Measurements from ENCODE around the gene C13orf42.
"Not testable (repeated sequence)": the region's sequence is repeated elsewhere in the genome, so short reads cannot be mapped to it uniquely, and the experiment has no call there.

C13orf42 gene

GRCh38 chr13:51097353-51098043 lies 13.6 kb downstream of the C13orf42 start:
- Histone ChIP-seq H3K36me3 (ENCODE audit: control insufficient read depth, insufficient read depth, low read length) (no peaks in the 10 kb centered on the region), H3K4me3 (ENCODE audit: low read depth, low read length) (no peak overlapping the region), H3K27ac (ENCODE audit: low read depth, low read length) (peak overlapping the region; percentile 56; the same call in 1 of the 2 replicates), H3K27me3 (ENCODE audit: control insufficient read depth, insufficient read depth, low read length) (no peaks in the 10 kb centered on the region), H3K9ac (ENCODE audit: low read length) (peak overlapping the region; percentile 24), H3K9me3 (ENCODE audit: control insufficient read depth, insufficient read depth, low read depth, low read length) (no peaks in the 10 kb centered on the region; the same call in 1 of the 2 replicates), H3K4me1 (ENCODE audit: control insufficient read depth, insufficient read depth, low read length) (peaks cover 20% of the 10 kb centered on the region)

- H3K27ac ChIP-seq (ENCODE audit: low read depth, low read length) = no peak overlapping the region
Measured at GRCh38 chr13:51096131-51096530, 14.9 kb downstream of the C13orf42 start.

DNA sequence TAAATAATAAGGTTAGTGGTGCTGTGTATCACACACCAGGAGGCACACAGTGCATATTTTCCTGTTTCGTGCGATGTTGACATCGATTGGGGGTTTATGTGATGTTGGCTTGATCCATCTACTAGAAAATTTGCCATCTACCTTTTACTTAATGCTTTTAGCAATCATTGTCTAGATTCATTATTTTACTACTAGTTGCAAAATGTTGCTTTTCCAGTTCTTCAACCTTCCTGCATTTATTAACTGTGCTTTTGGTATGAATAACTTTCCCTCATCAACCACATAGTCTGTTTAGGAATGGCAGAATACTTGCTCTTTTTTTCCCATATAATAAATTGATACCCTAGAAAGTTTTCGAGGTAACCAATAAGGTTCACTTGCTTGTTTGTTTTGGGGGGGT lies 17.5 kb downstream of the C13orf42 start:
- Histone ChIP-seq H3K27ac (ENCODE audit: low read depth, low read length) (no peak overlapping the region), H3K9ac (ENCODE audit: low read length) (no peak overlapping the region)

More at GRCh38 chr13:51096131-51096530, 14.9 kb downstream of the C13orf42 start:
- Histone ChIP-seq H3K9me3 (ENCODE audit: control insufficient read depth, insufficient read depth, low read depth, low read length) (no peaks in the 10 kb centered on the region; the same call in 1 of the 2 replicates), H3K9ac (ENCODE audit: low read length) (no peak overlapping the region), H3K4me1 (ENCODE audit: control insufficient read depth, insufficient read depth, low read length) (peaks cover 14% of the 10 kb centered on the region), H3K27me3 (ENCODE audit: control insufficient read depth, insufficient read depth, low read length) (no peaks in the 10 kb centered on the region), H3K4me3 (ENCODE audit: low read depth, low read length) (no peak overlapping the region), H3K36me3 (ENCODE audit: control insufficient read depth, insufficient read depth, low read length) (no peaks in the 10 kb centered on the region)

DNA sequence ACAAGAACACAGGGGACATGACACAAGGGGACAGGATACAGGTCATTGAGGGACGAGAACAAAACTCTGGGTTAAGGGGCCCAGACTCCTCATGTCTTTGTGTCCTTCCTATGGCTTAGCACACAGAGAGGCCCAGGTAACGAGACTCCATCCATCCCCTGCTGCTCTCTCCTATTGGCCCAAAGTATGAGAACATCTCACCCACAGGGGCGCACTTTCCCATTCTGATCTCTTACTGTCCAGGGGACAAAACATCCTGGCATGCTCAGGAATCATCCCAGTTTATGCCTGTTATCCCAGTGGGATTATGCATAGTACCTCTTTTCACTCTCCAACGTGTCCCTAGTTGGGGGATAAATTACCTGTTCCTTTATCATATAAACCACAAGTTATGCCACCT lies 19.2 kb downstream of the C13orf42 start:
- no peaks in the 10 kb centered on the region for H3K27me3 ChIP-seq (ENCODE audit: control insufficient read depth, insufficient read depth, low read length)
- no peak overlapping the region for H3K4me3 ChIP-seq (ENCODE audit: low read depth, low read length)
- no peak overlapping the region for H3K9ac ChIP-seq (ENCODE audit: low read length)
- H3K36me3 ChIP-seq (ENCODE audit: control insufficient read depth, insufficient read depth, low read length) = no peaks in the 10 kb centered on the region
- no peaks in the 10 kb centered on the region; the same call in 1 of the 2 replicates for H3K9me3 ChIP-seq (ENCODE audit: control insufficient read depth, insufficient read depth, low read depth, low read length)
- H3K27ac ChIP-seq (ENCODE audit: low read depth, low read length) = no peak overlapping the region
- H3K4me1 ChIP-seq (ENCODE audit: control insufficient read depth, insufficient read depth, low read length) = no peaks in the 10 kb centered on the region; the same call in 1 of the 2 replicates

More for the DNA sequence above, 17.5 kb downstream of the C13orf42 start:
- H3K4me1 ChIP-seq (ENCODE audit: control insufficient read depth, insufficient read depth, low read length) = peaks cover 14% of the 10 kb centered on the region
- no peaks in the 10 kb centered on the region for H3K36me3 ChIP-seq (ENCODE audit: control insufficient read depth, insufficient read depth, low read length)
- H3K9me3 ChIP-seq (ENCODE audit: control insufficient read depth, insufficient read depth, low read depth, low read length) = no peaks in the 10 kb centered on the region; the same call in 1 of the 2 replicates
- no peak overlapping the region for H3K4me3 ChIP-seq (ENCODE audit: low read depth, low read length)
- no peaks in the 10 kb centered on the region for H3K27me3 ChIP-seq (ENCODE audit: control insufficient read depth, insufficient read depth, low read length)

GRCh38 chr13:51083706-51084105 lies 27.4 kb downstream of the C13orf42 start:
- no peak overlapping the region for H3K9ac ChIP-seq (ENCODE audit: low read length)
- H3K36me3 ChIP-seq (ENCODE audit: control insufficient read depth, insufficient read depth, low read length) = peaks cover 16% of the 10 kb centered on the region
- no peaks in the 10 kb centered on the region; the same call in none of the 2 replicates for H3K9me3 ChIP-seq (ENCODE audit: control insufficient read depth, insufficient read depth, low read depth, low read length)
- no peaks in the 10 kb centered on the region for H3K27me3 ChIP-seq (ENCODE audit: control insufficient read depth, insufficient read depth, low read length)
- H3K4me1 ChIP-seq (ENCODE audit: control insufficient read depth, insufficient read depth, low read length) = no peaks in the 10 kb centered on the region
- no peak overlapping the region for H3K27ac ChIP-seq (ENCODE audit: low read depth, low read length)
- no peak overlapping the region for H3K4me3 ChIP-seq (ENCODE audit: low read depth, low read length)

GRCh38 chr13:51080478-51081065 lies 30.5 kb downstream of the C13orf42 start:
- not testable (repeated sequence) for H3K27me3 ChIP-seq (ENCODE audit: control insufficient read depth, insufficient read depth, low read length); H3K4me1 ChIP-seq (ENCODE audit: control insufficient read depth, insufficient read depth, low read length); H3K9me3 ChIP-seq (ENCODE audit: control insufficient read depth, insufficient read depth, low read depth, low read length); H3K4me3 ChIP-seq (ENCODE audit: low read depth, low read length); H3K9ac ChIP-seq (ENCODE audit: low read length); H3K27ac ChIP-seq (ENCODE audit: low read depth, low read length)
- peaks cover 16% of the 10 kb centered on the region for H3K36me3 ChIP-seq (ENCODE audit: control insufficient read depth, insufficient read depth, low read length)

- Histone ChIP-seq H3K36me3 (ENCODE audit: control insufficient read depth, insufficient read depth, low read length) (no peaks in the 10 kb centered on the region), H3K27ac (ENCODE audit: low read depth, low read length) (no peak overlapping the region), H3K4me3 (ENCODE audit: low read depth, low read length) (no peak overlapping the region), H3K4me1 (ENCODE audit: control insufficient read depth, insufficient read depth, low read length) (peaks cover 4% of the 10 kb centered on the region; the same call in 1 of the 2 replicates), H3K9ac (ENCODE audit: low read length) (no peak overlapping the region), H3K9me3 (ENCODE audit: control insufficient read depth, insufficient read depth, low read depth, low read length) (no peaks in the 10 kb centered on the region), H3K27me3 (ENCODE audit: control insufficient read depth, insufficient read depth, low read length) (no peaks in the 10 kb centered on the region)
Measured at GRCh38 chr13:51071493-51071892, 39.6 kb downstream of the C13orf42 start.

GRCh38 chr13:51070005-51070649 lies 40.9 kb downstream of the C13orf42 start:
- Histone ChIP-seq H3K4me3 (ENCODE audit: low read depth, low read length) (no peak overlapping the region), H3K27ac (ENCODE audit: low read depth, low read length) (no peak overlapping the region), H3K4me1 (ENCODE audit: control insufficient read depth, insufficient read depth, low read length) (peaks cover 4% of the 10 kb centered on the region; the same call in 1 of the 2 replicates), H3K9me3 (ENCODE audit: control insufficient read depth, insufficient read depth, low read depth, low read length) (no peaks in the 10 kb centered on the region), H3K36me3 (ENCODE audit: control insufficient read depth, insufficient read depth, low read length) (no peaks in the 10 kb centered on the region), H3K9ac (ENCODE audit: low read length) (no peak overlapping the region), H3K27me3 (ENCODE audit: control insufficient read depth, insufficient read depth, low read length) (no peaks in the 10 kb centered on the region)

DNA sequence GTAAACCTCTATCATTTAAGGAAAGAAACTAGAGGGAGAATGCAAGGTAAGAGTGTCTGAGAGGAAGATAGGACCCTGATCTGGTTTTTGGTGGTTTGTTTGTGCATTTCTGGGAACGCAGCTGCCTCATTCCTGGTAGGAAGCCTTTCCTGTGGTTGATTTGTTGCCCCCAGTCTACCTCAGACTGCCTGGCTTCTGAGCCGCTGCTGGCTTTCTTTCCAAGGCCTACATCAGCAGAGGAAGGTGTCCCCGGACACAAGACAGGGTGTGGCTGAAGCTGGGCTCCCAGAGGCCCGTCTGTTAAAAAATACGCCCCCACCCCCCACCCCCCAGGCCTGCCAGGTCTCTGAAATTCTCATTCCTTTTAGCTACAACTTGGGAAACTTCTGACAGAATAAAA lies 42.6 kb downstream of the C13orf42 start:
- Histone ChIP-seq H3K4me3 (ENCODE audit: low read depth, low read length) (no peak overlapping the region), H3K4me1 (ENCODE audit: control insufficient read depth, insufficient read depth, low read length) (peaks cover 4% of the 10 kb centered on the region; the same call in 1 of the 2 replicates), H3K27me3 (ENCODE audit: control insufficient read depth, insufficient read depth, low read length) (no peaks in the 10 kb centered on the region), H3K27ac (ENCODE audit: low read depth, low read length) (no peak overlapping the region), H3K36me3 (ENCODE audit: control insufficient read depth, insufficient read depth, low read length) (no peaks in the 10 kb centered on the region), H3K9me3 (ENCODE audit: control insufficient read depth, insufficient read depth, low read depth, low read length) (no peaks in the 10 kb centered on the region), H3K9ac (ENCODE audit: low read length) (no peak overlapping the region)

GRCh38 chr13:51067706-51068105 lies 43.4 kb downstream of the C13orf42 start:
- H3K9me3 ChIP-seq (ENCODE audit: control insufficient read depth, insufficient read depth, low read depth, low read length) = no peaks in the 10 kb centered on the region
- H3K27ac ChIP-seq (ENCODE audit: low read depth, low read length) = no peak overlapping the region

DNA sequence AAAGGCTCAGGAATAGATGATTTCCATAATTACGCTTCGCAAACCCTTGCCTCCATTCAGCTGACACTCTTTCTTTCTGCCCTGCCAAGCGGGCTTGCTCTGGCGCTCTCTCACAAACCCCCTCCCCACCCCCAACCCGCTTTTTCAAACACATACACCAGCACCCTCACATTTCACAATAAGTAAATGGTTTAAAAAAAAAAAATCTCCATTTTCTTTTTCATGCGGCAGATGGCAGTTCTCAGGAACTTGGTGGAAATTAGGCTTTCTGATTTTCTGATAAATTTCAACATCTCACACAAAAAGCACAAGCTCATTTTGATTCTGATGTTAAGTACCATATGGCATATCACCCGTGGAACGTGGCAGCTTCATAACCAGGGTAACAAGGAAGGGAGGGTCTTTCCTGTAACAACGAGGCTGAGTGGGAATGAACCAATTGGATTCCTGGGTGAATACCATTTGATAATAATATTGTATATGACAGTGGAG lies 43.8 kb downstream of the C13orf42 start:
- no peaks in the 10 kb centered on the region for H3K27me3 ChIP-seq (ENCODE audit: control insufficient read depth, insufficient read depth, low read length)

More at GRCh38 chr13:51067706-51068105, 43.4 kb downstream of the C13orf42 start:
- Histone ChIP-seq H3K9ac (ENCODE audit: low read length) (no peak overlapping the region), H3K4me1 (ENCODE audit: control insufficient read depth, insufficient read depth, low read length) (peaks cover 4% of the 10 kb centered on the region; the same call in 1 of the 2 replicates), H3K36me3 (ENCODE audit: control insufficient read depth, insufficient read depth, low read length) (no peaks in the 10 kb centered on the region), H3K4me3 (ENCODE audit: low read depth, low read length) (no peak overlapping the region), H3K27me3 (ENCODE audit: control insufficient read depth, insufficient read depth, low read length) (no peaks in the 10 kb centered on the region)

More for the DNA sequence above, 43.8 kb downstream of the C13orf42 start:
- Histone ChIP-seq H3K4me1 (ENCODE audit: control insufficient read depth, insufficient read depth, low read length) (peaks cover 4% of the 10 kb centered on the region; the same call in 1 of the 2 replicates), H3K27ac (ENCODE audit: low read depth, low read length) (no peak overlapping the region), H3K9ac (ENCODE audit: low read length) (no peak overlapping the region), H3K4me3 (ENCODE audit: low read depth, low read length) (no peak overlapping the region), H3K36me3 (ENCODE audit: control insufficient read depth, insufficient read depth, low read length) (no peaks in the 10 kb centered on the region), H3K9me3 (ENCODE audit: control insufficient read depth, insufficient read depth, low read depth, low read length) (no peaks in the 10 kb centered on the region)
